KMS-11 (cell line): Measurements from ENCODE around the gene SEMG2.

ENCODE experiments used
- H2AFZ ChIP-seq: fragments of 200-600 bp; sonication (generic); 2 replicates; pipeline ENCODE4 v1.6.1; 2016; ENCODE audit warnings: antibody characterized with exemption, mixed run types, low read depth
- H3K27ac ChIP-seq: fragments of 200-600 bp; sonication (generic); 2 replicates; pipeline ENCODE4 v1.6.1; 2016; ENCODE audit warnings: mild to moderate bottlenecking, mixed run types
- H3K27me3 ChIP-seq: fragments of 200-600 bp; sonication (generic); 2 replicates; pipeline ENCODE4 v1.6.1; 2017; ENCODE audit warnings: mild to moderate bottlenecking, low read depth, mixed run types, moderate library complexity; ENCODE audit not compliant: insufficient read depth
- H3K36me3 ChIP-seq: fragments of 200-600 bp; sonication (generic); 2 replicates; pipeline ENCODE4 v1.6.1; 2017; ENCODE audit warnings: mild to moderate bottlenecking, mixed run types; ENCODE audit not compliant: insufficient read depth
- H3K4me1 ChIP-seq: fragments of 200-600 bp; sonication (generic); 2 replicates; pipeline ENCODE4 v1.6.1; 2016; ENCODE audit warnings: mild to moderate bottlenecking, low read depth, mixed run types; ENCODE audit not compliant: poor library complexity, severe bottlenecking
- H3K4me2 ChIP-seq: fragments of 200-600 bp; sonication (generic); 2 replicates; pipeline ENCODE4 v1.7.0; 2016; ENCODE audit warnings: mild to moderate bottlenecking, mixed run types
- H3K4me3 ChIP-seq: fragments of 200-600 bp; sonication (generic); IDR thresholded peaks from 2 replicates; pipeline ENCODE4 v1.6.1; 2017; ENCODE audit warnings: low read depth, low read length, mixed read lengths; ENCODE audit not compliant: insufficient read depth
- H3K79me2 ChIP-seq: fragments of 200-600 bp; sonication (generic); 2 replicates; pipeline ENCODE4 v1.6.1; 2016; ENCODE audit warnings: low read depth, mixed run types; ENCODE audit not compliant: insufficient read depth
- H3K9ac ChIP-seq: fragments of 200-600 bp; sonication (generic); 2 replicates; pipeline ENCODE4 v1.6.1; 2016; ENCODE audit warnings: mild to moderate bottlenecking, mixed run types
- H4K20me1 ChIP-seq: fragments of 200-600 bp; sonication (generic); 2 replicates; pipeline ENCODE4 v1.6.1; 2016; ENCODE audit warnings: mild to moderate bottlenecking, mixed run types; ENCODE audit not compliant: insufficient read depth
- CTCF ChIP-seq: fragments of 200-600 bp; sonication (generic); conservative IDR thresholded peaks from 2 replicates; pipeline ENCODE4 v1.6.1; 2017; ENCODE audit warnings: low read depth, mild to moderate bottlenecking, antibody characterized with exemption, low read length, moderate library complexity, mixed read lengths

Gene SEMG2

GRCh38 chr20:45269056-45269455 is 47.9 kb downstream of the SEMG2 start:
- H2AFZ ChIP-seq = no peak overlapping the region
- no peaks in the 10 kb centered on the region for H4K20me1 ChIP-seq
- no peak overlapping the region for H3K27ac ChIP-seq
- H3K36me3 ChIP-seq = no peaks in the 10 kb centered on the region
- H3K4me2 ChIP-seq = no peak overlapping the region
- H3K27me3 ChIP-seq = no peaks in the 10 kb centered on the region
- no peak overlapping the region for H3K9ac ChIP-seq
- TF ChIP-seq CTCF = no peak
- H3K79me2 ChIP-seq = no peaks in the 10 kb centered on the region
- H3K4me3 ChIP-seq = no peak overlapping the region
- no peaks in the 10 kb centered on the region for H3K4me1 ChIP-seq

- Histone ChIP-seq H3K27me3 (no peaks in the 10 kb centered on the region), H3K27ac (no peak overlapping the region), H3K4me1 (no peaks in the 10 kb centered on the region), H3K36me3 (no peaks in the 10 kb centered on the region), H3K4me2 (no peak overlapping the region), H3K9ac (no peak overlapping the region), H3K79me2 (no peaks in the 10 kb centered on the region), H4K20me1 (no peaks in the 10 kb centered on the region), H2AFZ (no peak overlapping the region), H3K4me3 (no peak overlapping the region)
- no peak for TF ChIP-seq CTCF
Measured at GRCh38 chr20:45269754-45270270, 48.6 kb downstream of the SEMG2 start.
